H9 (cell line): Measurements from ENCODE around the gene PVALB. TPM values are rescaled to one million over a fixed set of nuclear protein-coding genes. Genes with fewer than 3 reads are reported as not detected.

Source experiments
- DNase-seq: peaks from one replicate; pipeline ENCODE4 v3.0.0-alpha.2; 2017
- H2AFZ ChIP-seq: one replicate; pipeline ENCODE4 v1.6.1; 2013; ENCODE audit warnings: mild to moderate bottlenecking, low read length, control low read depth, moderate library complexity
- H2AK5ac ChIP-seq: 2 replicates; pipeline ENCODE4 v1.6.1; 2013; ENCODE audit warnings: low read length, control low read depth, mixed read lengths; ENCODE audit not compliant: insufficient read length
- H2BK120ac ChIP-seq: one replicate; pipeline ENCODE4 v1.6.1; 2013; ENCODE audit warnings: low read depth, mild to moderate bottlenecking, low read length, control low read depth, inconsistent platforms; ENCODE audit not compliant: poor library complexity, severe bottlenecking
- H2BK12ac ChIP-seq: 2 replicates; pipeline ENCODE4 v1.6.1; 2013; ENCODE audit warnings: low read length, control low read depth, mixed read lengths, low read depth; ENCODE audit not compliant: insufficient read length
- H2BK15ac ChIP-seq: 2 replicates; pipeline ENCODE4 v1.6.1; 2013; ENCODE audit warnings: low read depth, low read length, control low read depth
- H2BK20ac ChIP-seq: one replicate; pipeline ENCODE4 v1.6.1; 2013; ENCODE audit warnings: low read depth, mild to moderate bottlenecking, low read length, control low read depth, inconsistent platforms; ENCODE audit not compliant: poor library complexity, severe bottlenecking
- H2BK5ac ChIP-seq: 2 replicates; pipeline ENCODE4 v1.6.1; 2013; ENCODE audit warnings: low read length, control low read depth, mixed read lengths; ENCODE audit not compliant: insufficient read length
- H3K14ac ChIP-seq: 2 replicates; pipeline ENCODE4 v1.6.1; 2013; ENCODE audit warnings: low read length, control low read depth; ENCODE audit not compliant: insufficient read depth
- H3K18ac ChIP-seq: 2 replicates; pipeline ENCODE4 v1.6.1; 2013; ENCODE audit warnings: low read depth, mild to moderate bottlenecking, mixed read lengths, low read length, control low read depth; ENCODE audit not compliant: insufficient read length
- H3K23ac ChIP-seq: 2 replicates; pipeline ENCODE4 v1.6.1; 2013; ENCODE audit warnings: low read length, control low read depth, mixed read lengths, low read depth; ENCODE audit not compliant: insufficient read length
- H3K23me2 ChIP-seq: 2 replicates; pipeline ENCODE4 v1.6.1; 2013; ENCODE audit warnings: low read depth, mild to moderate bottlenecking, mixed read lengths, low read length, control low read depth; ENCODE audit not compliant: insufficient read length, poor library complexity, severe bottlenecking
- H3K27ac ChIP-seq: 2 replicates; pipeline ENCODE4 v1.5.1; 2013; ENCODE audit warnings: low read length, control low read depth, mixed read lengths, low read depth; ENCODE audit not compliant: insufficient read length
- H3K27me3 ChIP-seq: 2 replicates; pipeline ENCODE4 v1.6.1; 2013; ENCODE audit warnings: low read length, control low read depth, inconsistent platforms; ENCODE audit not compliant: insufficient read depth
- H3K4ac ChIP-seq: 2 replicates; pipeline ENCODE4 v1.6.1; 2013; ENCODE audit warnings: low read depth, mild to moderate bottlenecking, control low read depth, inconsistent platforms, low read length, moderate library complexity
- H3K4me1 ChIP-seq: 2 replicates; pipeline ENCODE4 v1.6.1; 2013; ENCODE audit warnings: low read length, control low read depth, inconsistent platforms; ENCODE audit not compliant: insufficient read depth
- H3K4me2 ChIP-seq: 2 replicates; pipeline ENCODE4 v1.6.1; 2013; ENCODE audit warnings: low read length, control low read depth, mixed read lengths; ENCODE audit not compliant: insufficient read length, insufficient read depth
- H3K56ac ChIP-seq: 2 replicates; pipeline ENCODE4 v1.6.1; 2013; ENCODE audit warnings: low read depth, mild to moderate bottlenecking, mixed read lengths, low read length, control low read depth; ENCODE audit not compliant: insufficient read length
- H3K79me1 ChIP-seq: 2 replicates; pipeline ENCODE4 v1.6.1; 2013; ENCODE audit warnings: low read depth, mild to moderate bottlenecking, moderate library complexity, low read length, control low read depth, inconsistent platforms; ENCODE audit not compliant: insufficient read depth, poor library complexity, severe bottlenecking
- H3K79me2 ChIP-seq: 2 replicates; pipeline ENCODE4 v1.6.1; 2013; ENCODE audit warnings: low read length, control low read depth, inconsistent platforms; ENCODE audit not compliant: insufficient read depth
- H3K9ac ChIP-seq: 2 replicates; pipeline ENCODE4 v1.6.1; 2013; ENCODE audit warnings: low read length, control low read depth, mixed read lengths; ENCODE audit not compliant: insufficient read length; ENCODE audit errors: extremely low read depth
- H3K9me3 ChIP-seq: one replicate; pipeline ENCODE4 v1.6.1; 2013; ENCODE audit warnings: low read depth, low read length, inconsistent platforms; ENCODE audit not compliant: control insufficient read depth
- H3T11ph ChIP-seq: one replicate; pipeline ENCODE4 v1.6.1; 2013; ENCODE audit warnings: mild to moderate bottlenecking, low read length, control low read depth, inconsistent platforms
- H4K20me1 ChIP-seq: one replicate; pipeline ENCODE4 v1.6.1; 2013; ENCODE audit not compliant: control insufficient read depth, insufficient read length, insufficient read depth
- H4K5ac ChIP-seq: 2 replicates; pipeline ENCODE4 v1.6.1; 2013; ENCODE audit warnings: low read depth, mild to moderate bottlenecking, mixed read lengths, low read length, control low read depth; ENCODE audit not compliant: insufficient read length
- H4K8ac ChIP-seq: replicated peaks from 2 replicates; pipeline ENCODE4 v1.6.1; 2013; ENCODE audit warnings: low read length, control low read depth, mixed read lengths, low read depth; ENCODE audit not compliant: insufficient read length
- H4K91ac ChIP-seq: 2 replicates; pipeline ENCODE4 v1.6.1; 2013; ENCODE audit warnings: low read depth, mild to moderate bottlenecking, moderate library complexity, mixed read lengths, low read length, control low read depth; ENCODE audit not compliant: insufficient read length
- H3K27ac Mint-ChIP-seq, 3 experiments: 2 replicates in 2 of 3; 3 replicates in 1 of 3; pipeline ENCODE4 v1.8.0; 2020 to 2021; ENCODE audit warnings: mixed read lengths in 3 of 3, mild to moderate bottlenecking in 1 of 3, moderate library complexity in 1 of 3
- H3K27me3 Mint-ChIP-seq: 2 replicates; pipeline ENCODE4 v1.8.0; 2021; ENCODE audit warnings: low read depth, mild to moderate bottlenecking, moderate library complexity, mixed read lengths
- H3K36me3 Mint-ChIP-seq, 3 experiments: 2 replicates in 2 of 3; 3 replicates in 1 of 3; pipeline ENCODE4 v1.8.0; 2020 to 2021; ENCODE audit warnings: low read depth in 3 of 3, mixed read lengths in 3 of 3; ENCODE audit not compliant: insufficient read depth in 1 of 3
- H3K4me1 Mint-ChIP-seq, 2 experiments: 2 replicates each; pipeline ENCODE4 v1.8.0; 2020; ENCODE audit warnings: mixed read lengths in 2 of 2
- H3K4me3 Mint-ChIP-seq, 2 experiments: 2 replicates in 1 of 2; 3 replicates in 1 of 2; pipeline ENCODE4 v1.8.0; 2020 to 2021; ENCODE audit warnings: mild to moderate bottlenecking in 2 of 2, mixed read lengths in 2 of 2, moderate library complexity in 1 of 2
- H3K9me3 Mint-ChIP-seq, 2 experiments: 2 replicates in 1 of 2; 3 replicates in 1 of 2; pipeline ENCODE4 v1.8.0; 2020; ENCODE audit warnings: mild to moderate bottlenecking in 2 of 2, mixed read lengths in 2 of 2, moderate library complexity in 1 of 2
- CTCF ChIP-seq: fragments of 200-600 bp; sonication (generic); conservative IDR thresholded peaks from 3 replicates; pipeline ENCODE4 v1.8.0; 2021; ENCODE audit warnings: antibody characterized with exemption, mild to moderate bottlenecking
- WGBS: extraction: QIAGEN DNeasy Blood & Tissue Kit; methylation state at CpG from one replicate; pipeline ENCODE4 v1.1.7; 2013; ENCODE audit warnings: missing lambda C conversion rate, low lambda C conversion rate, mixed read lengths; ENCODE audit not compliant: insufficient read length; ENCODE audit errors: extremely low coverage; 5-methylcytosine and 5-hydroxymethylcytosine counted together
- total RNA-seq: library from RNA; stranded (reverse); gene quantifications from 2 replicates; pipeline ENCODE4 v1.2.1, GENCODE V29; 2021

Gene PVALB
- total RNA-seq, 1 experiment from 2014 or later: 2.7 TPM

DNA sequence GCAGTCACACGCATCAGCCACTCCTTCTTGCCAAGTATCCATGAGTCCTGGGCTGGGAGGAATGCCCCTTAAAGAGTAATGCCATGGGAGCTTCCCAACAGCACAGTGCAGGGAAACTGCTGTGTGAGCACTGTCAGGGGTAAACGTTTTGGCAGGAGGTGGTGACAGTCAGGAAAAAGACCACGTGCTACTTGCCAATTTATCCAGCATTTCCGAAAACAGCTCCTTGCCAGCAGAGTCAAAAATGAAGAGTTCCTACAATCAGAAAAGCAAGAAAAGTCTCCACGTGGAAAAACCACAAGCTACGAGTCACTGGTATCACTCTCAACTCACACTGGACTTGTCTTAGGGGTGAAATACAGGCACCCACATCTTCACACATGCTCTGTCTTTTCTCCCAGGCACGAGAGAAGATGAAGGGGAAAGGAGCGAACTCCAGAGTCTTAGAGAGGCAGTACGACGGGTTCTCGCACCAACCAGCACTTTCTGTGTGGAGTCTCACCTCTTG, 50.8 kb downstream of the PVALB start:
- Histone ChIP-seq H3K27me3 (no peaks in the 10 kb centered on the region), H3T11ph (no peak overlapping the region), H4K5ac (no peak overlapping the region), H2BK120ac (no peak overlapping the region), H3K9ac (no peak overlapping the region), H3K4me2 (no peak overlapping the region), H3K4me1 (no peaks in the 10 kb centered on the region), H4K20me1 (no peaks in the 10 kb centered on the region), H2BK12ac (no peak overlapping the region), H2BK15ac (no peak overlapping the region), H3K18ac (no peak overlapping the region), H3K9me3 (no peaks in the 10 kb centered on the region), H4K91ac (no peak overlapping the region), H3K27ac (no peak overlapping the region), H3K23ac (no peak overlapping the region), H2AK5ac (no peak overlapping the region), H3K79me1 (no peaks in the 10 kb centered on the region), H3K23me2 (no peaks in the 10 kb centered on the region), H3K79me2 (no peaks in the 10 kb centered on the region), H3K56ac (no peak overlapping the region), H4K8ac (no peak overlapping the region), H3K14ac (no peak overlapping the region; the same call in 1 of the 2 replicates), H2BK20ac (no peak overlapping the region), H3K4ac (no peak overlapping the region), H2AFZ (no peak overlapping the region), H2BK5ac (no peak overlapping the region)
- Mint-ChIP-seq H3K9me3 (no peaks in the 10 kb centered on the region), H3K4me3 (no peak overlapping the region), H3K4me1 (peaks cover 11 to 15% of the 10 kb centered on the region in 2 experiments), H3K27me3 (no peaks in the 10 kb centered on the region), H3K27ac (no peak overlapping the region), H3K36me3 (peaks cover 9 to 46% (median 34%) of the 10 kb centered on the region in 3 experiments; a peak in 6 of 7 replicates)
- DNase-seq: no peak
- no peak for TF ChIP-seq CTCF
- no CpG with 5 or more reads among the region's 11 CpGs for WGBS
